Measurements from ENCODE around the gene CADM1. TPM values are rescaled to one million over a fixed set of nuclear protein-coding genes. Genes with fewer than 3 reads are reported as not detected.

CADM1 gene
- total RNA-seq, 4 donors from 2014 or later: 10.6 to 15.7 (median 13.8) TPM

DNA sequence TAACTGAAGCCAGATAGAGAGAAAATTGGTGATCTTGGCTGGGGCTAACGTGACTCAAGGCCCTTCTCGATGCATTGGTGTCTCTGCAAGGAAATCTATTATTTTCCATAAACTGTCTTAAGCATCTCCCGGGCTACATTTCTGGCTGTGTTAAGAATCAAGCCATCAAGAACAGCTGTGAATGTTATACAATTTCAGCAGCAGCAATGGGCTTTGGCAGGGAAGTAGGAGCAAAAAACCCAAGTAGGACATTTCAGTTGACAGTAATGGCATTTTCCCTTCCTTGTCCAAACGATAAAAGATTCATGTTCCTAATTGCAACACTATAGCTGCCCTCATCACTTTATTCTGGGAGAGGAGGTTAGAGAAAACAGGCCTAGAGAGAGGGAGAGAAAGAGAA, 335.0 kb downstream of the CADM1 start:
- H3K27ac ChIP-seq (replicated peaks in 1 of 4): no peak overlapping the region
- peaks cover 0 to 13% (median 0%) of the 10 kb centered on the region in 4 donors for H3K27me3 ChIP-seq
- intact Hi-C loops (cut with DNase I): no loop called here
- peaks cover 0 to 7% (median 0%) of the 10 kb centered on the region in 4 donors for H3K4me1 ChIP-seq
- TF ChIP-seq, protein P1, sequence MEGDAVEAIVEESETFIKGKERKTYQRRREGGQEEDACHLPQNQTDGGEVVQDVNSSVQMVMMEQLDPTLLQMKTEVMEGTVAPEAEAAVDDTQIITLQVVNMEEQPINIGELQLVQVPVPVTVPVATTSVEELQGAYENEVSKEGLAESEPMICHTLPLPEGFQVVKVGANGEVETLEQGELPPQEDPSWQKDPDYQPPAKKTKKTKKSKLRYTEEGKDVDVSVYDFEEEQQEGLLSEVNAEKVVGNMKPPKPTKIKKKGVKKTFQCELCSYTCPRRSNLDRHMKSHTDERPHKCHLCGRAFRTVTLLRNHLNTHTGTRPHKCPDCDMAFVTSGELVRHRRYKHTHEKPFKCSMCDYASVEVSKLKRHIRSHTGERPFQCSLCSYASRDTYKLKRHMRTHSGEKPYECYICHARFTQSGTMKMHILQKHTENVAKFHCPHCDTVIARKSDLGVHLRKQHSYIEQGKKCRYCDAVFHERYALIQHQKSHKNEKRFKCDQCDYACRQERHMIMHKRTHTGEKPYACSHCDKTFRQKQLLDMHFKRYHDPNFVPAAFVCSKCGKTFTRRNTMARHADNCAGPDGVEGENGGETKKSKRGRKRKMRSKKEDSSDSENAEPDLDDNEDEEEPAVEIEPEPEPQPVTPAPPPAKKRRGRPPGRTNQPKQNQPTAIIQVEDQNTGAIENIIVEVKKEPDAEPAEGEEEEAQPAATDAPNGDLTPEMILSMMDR (IDR thresholded peaks at IDR 0.05): no peak
- no peak for TF ChIP-seq POLR2A (IDR thresholded peaks at IDR 0.05; ENCODE audit: low read depth)
- H3K4me3 ChIP-seq: no peak overlapping the region
- H3K9me3 ChIP-seq: no peaks in the 10 kb centered on the region
- WGBS: 37% methylated on average over 4 of the region's 4 CpGs
- H3K36me3 ChIP-seq: no peaks in the 10 kb centered on the region
- no peak for DNase-seq (ENCODE audit: extremely low spot score)

DNA sequence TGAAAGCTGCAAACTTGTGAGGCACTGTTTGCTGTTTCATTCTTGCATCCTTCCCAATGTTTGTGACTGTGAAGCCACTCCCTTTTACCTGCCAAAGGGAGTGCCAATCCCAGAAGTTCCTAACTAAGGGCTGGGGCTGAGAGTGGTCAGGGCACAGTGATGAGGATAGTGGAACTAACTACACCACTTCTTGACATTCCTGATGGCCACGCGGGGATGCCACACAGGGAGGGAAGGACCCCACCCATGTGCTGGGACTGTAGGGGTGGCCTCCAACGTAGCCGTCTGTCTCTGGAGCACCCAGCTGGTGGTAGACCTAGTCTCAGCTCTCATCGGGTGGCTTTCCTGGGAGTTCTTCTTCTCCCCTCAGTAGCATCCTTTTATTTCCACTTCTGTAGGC, 335.5 kb downstream of the CADM1 start:
- Histone ChIP-seq H3K36me3 (no peaks in the 10 kb centered on the region), H3K9me3 (no peaks in the 10 kb centered on the region), H3K27ac (replicated peaks in 1 of 4) (no peak overlapping the region), H3K4me1 (peaks cover 0 to 7% (median 0%) of the 10 kb centered on the region in 4 donors), H3K27me3 (peaks cover 0 to 16% (median 0%) of the 10 kb centered on the region in 4 donors), H3K4me3 (no peak overlapping the region)
- intact Hi-C loops (cut with DNase I): no loop called here
- TF ChIP-seq POLR2AphosphoS5 (IDR thresholded peaks at IDR 0.05): no peak
- TF ChIP-seq, protein P1 (IDR thresholded peaks at IDR 0.05): no peak
- TF ChIP-seq POLR2A (IDR thresholded peaks at IDR 0.05; ENCODE audit: low read depth): no peak
- no peak for TF ChIP-seq EP300 (IDR thresholded peaks at IDR 0.05)
- 71% methylated on average over 5 of the region's 5 CpGs for WGBS
- DNase-seq (ENCODE audit: extremely low spot score): no peak

DNA sequence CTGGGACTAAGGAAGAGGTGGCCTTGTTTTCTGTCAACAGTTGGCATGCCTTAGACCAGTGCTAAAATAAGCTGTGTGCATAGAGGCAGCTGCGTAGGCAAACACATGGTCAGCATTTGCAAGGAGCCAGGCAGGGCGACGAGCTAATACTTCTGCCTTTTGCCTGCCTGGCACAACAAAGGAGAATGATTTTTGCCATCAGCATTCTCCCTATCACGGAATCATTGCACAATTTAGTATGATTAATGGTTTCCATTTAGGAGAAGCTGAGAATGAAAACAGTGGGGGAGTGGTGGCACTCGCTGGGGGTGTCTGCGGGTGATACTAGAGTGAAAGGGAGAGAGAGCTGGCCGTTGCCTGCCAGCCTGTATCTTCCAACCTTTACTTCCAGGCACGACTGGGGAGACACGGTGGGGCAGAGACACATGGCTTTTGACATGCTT, 336.0 kb downstream of the CADM1 start:
- whole genome bisulfite sequencing: 79% methylated on average over 7 of the region's 9 CpGs
- H3K27me3 ChIP-seq: peaks cover 0 to 20% (median 0%) of the 10 kb centered on the region in 4 donors
- intact Hi-C loops (cut with DNase I): no loop called here
- peaks cover 0 to 7% (median 0%) of the 10 kb centered on the region in 4 donors for H3K4me1 ChIP-seq
- TF ChIP-seq, protein P1 (IDR thresholded peaks at IDR 0.05): no peak
- TF ChIP-seq POLR2AphosphoS5 (IDR thresholded peaks at IDR 0.05) (no peak), POLR2A (IDR thresholded peaks at IDR 0.05; ENCODE audit: low read depth) (no peak), EP300 (IDR thresholded peaks at IDR 0.05) (no peak)
- H3K36me3 ChIP-seq: no peaks in the 10 kb centered on the region
- H3K27ac ChIP-seq (replicated peaks in 1 of 4): no peak overlapping the region
- no peak overlapping the region for H3K4me3 ChIP-seq
- no peak for DNase-seq (ENCODE audit: extremely low spot score)
- no peaks in the 10 kb centered on the region for H3K9me3 ChIP-seq

DNA sequence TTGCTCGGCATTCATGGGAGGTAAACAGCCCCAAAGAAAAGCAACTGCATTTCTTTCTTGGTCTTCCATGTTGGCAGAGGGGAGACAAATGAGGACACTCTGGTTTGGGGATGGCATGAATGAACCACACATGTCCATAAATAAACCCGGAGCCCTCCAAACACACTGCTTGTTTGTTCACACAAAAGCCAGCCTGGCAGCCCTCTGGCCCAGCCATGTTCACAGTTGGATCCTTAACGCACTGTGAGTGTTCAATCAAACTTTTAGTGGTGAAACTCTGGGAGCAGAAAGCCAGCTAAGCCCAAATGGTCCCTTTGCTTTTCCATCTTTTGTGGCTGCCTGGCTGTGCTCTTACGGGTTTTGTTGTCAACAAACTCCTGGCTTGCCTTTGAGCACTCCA, 336.8 kb downstream of the CADM1 start:
- intact Hi-C loops (cut with DNase I): no loop called here
- peaks cover 0 to 27% (median 0%) of the 10 kb centered on the region in 4 donors for H3K27me3 ChIP-seq
- DNase-seq (ENCODE audit: extremely low spot score): no peak
- H3K36me3 ChIP-seq: no peaks in the 10 kb centered on the region
- WGBS: 96% methylated on average over 4 of the region's 4 CpGs
- H3K27ac ChIP-seq (replicated peaks in 1 of 4): no peak overlapping the region
- TF ChIP-seq POLR2A (IDR thresholded peaks at IDR 0.05; ENCODE audit: low read depth) (no peak), EP300 (IDR thresholded peaks at IDR 0.05) (no peak), POLR2AphosphoS5 (IDR thresholded peaks at IDR 0.05) (no peak)
- TF ChIP-seq, protein P1 (IDR thresholded peaks at IDR 0.05): no peak
- no peaks in the 10 kb centered on the region for H3K9me3 ChIP-seq
- H3K4me3 ChIP-seq: no peak overlapping the region
- peaks cover 0 to 7% (median 0%) of the 10 kb centered on the region in 4 donors for H3K4me1 ChIP-seq

DNA sequence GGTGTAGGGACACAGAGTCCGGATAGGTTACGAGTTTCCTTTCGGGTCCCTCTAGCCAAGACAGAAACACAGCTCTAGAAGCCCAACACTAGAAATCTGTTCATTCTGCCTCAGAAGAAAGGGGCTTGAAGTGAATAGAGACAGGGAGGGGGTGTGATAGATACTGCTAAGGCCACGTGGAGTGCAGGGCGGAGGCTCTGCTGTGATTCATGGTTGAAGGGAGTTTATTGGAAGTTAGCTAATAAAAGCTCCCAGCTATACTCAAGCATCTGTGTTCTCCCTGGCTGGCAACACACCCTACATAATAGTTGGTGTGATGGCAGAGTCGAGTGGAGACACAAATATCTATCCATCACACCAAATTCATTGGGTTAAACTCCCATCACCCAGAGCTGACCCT, 337.4 kb downstream of the CADM1 start:
- intact Hi-C loops (cut with DNase I): no loop called here
- 74% methylated on average over 6 of the region's 6 CpGs for WGBS

More for the DNA sequence above, 337.4 kb downstream of the CADM1 start:
- Histone ChIP-seq H3K27me3 (peaks cover 0 to 33% (median 0%) of the 10 kb centered on the region in 4 donors), H3K27ac (replicated peaks in 1 of 4) (no peak overlapping the region), H3K9me3 (no peaks in the 10 kb centered on the region), H3K4me3 (no peak overlapping the region), H3K36me3 (no peaks in the 10 kb centered on the region), H3K4me1 (peaks cover 0 to 7% (median 0%) of the 10 kb centered on the region in 4 donors)
- TF ChIP-seq, protein P1 (IDR thresholded peaks at IDR 0.05): no peak
- TF ChIP-seq POLR2A (IDR thresholded peaks at IDR 0.05; ENCODE audit: low read depth) (no peak), EP300 (IDR thresholded peaks at IDR 0.05) (no peak), POLR2AphosphoS5 (IDR thresholded peaks at IDR 0.05) (no peak)
- no peak for DNase-seq (ENCODE audit: extremely low spot score)

All from esophagus muscularis mucosa (tissue), 4 donors.